SK-N-SH treated with all-trans-retinoic acid at 6 μM for 48 hours (cell line): ENCODE measurements around the gene IRS2.
A peak's percentile ranks its signal among the peaks of the same experiment; 100 is the strongest.

Experiments
- ATAC-seq: fragments of 200-7000 bp; cut with Tn5 transposase; 3 replicates; pipeline ENCODE4 v1.9.1; 2020; ENCODE audit warnings: mild to moderate bottlenecking, moderate library complexity
- ARNTL ChIP-seq: fragments of 450-650 bp; formaldehyde crosslinking; IDR thresholded peaks from 2 replicates; pipeline ENCODE4 v1.5.0; 2020; ENCODE audit warnings: low read depth, mild to moderate bottlenecking, moderate library complexity, borderline replicate concordance
- BACH2 ChIP-seq: fragments of 250-450 bp; sonication (Bioruptor Pico); IDR thresholded peaks from 2 replicates; pipeline ENCODE4 v1.9.0; 2021; ENCODE audit warnings: mild to moderate bottlenecking, borderline replicate concordance
- CREB5 ChIP-seq: fragments of 250-450 bp; sonication (Bioruptor Pico); IDR thresholded peaks from 2 replicates; pipeline ENCODE4 v1.5.1; 2020; ENCODE audit warnings: low read depth, mild to moderate bottlenecking, moderate library complexity
- CSDC2 ChIP-seq: fragments of 250-450 bp; sonication (Bioruptor Pico); IDR thresholded peaks from 2 replicates; pipeline ENCODE4 v1.5.0; 2020; ENCODE audit warnings: mild to moderate bottlenecking, moderate library complexity
- CSRNP3 ChIP-seq: fragments of 250-450 bp; sonication (Bioruptor Pico); IDR thresholded peaks from 2 replicates; pipeline ENCODE4 v1.5.1; 2021; ENCODE audit warnings: mild to moderate bottlenecking, moderate library complexity
- ESRRG ChIP-seq: fragments of 250-450 bp; sonication (Bioruptor Pico); IDR thresholded peaks from 2 replicates; pipeline ENCODE4 v1.6.1; 2021; ENCODE audit warnings: mild to moderate bottlenecking
- ISL1 ChIP-seq: fragments of 250-450 bp; sonication (Bioruptor Pico); IDR thresholded peaks from 2 replicates; pipeline ENCODE4 v2.1.2; 2022; ENCODE audit warnings: mild to moderate bottlenecking, moderate library complexity
- PATZ1 ChIP-seq: fragments of 250-450 bp; sonication (Bioruptor Pico); IDR thresholded peaks from 2 replicates; pipeline ENCODE4 v1.8.0; 2020; ENCODE audit warnings: mild to moderate bottlenecking, moderate library complexity, borderline replicate concordance
- POU6F1 ChIP-seq: fragments of 250-450 bp; sonication (Bioruptor Pico); IDR thresholded peaks from 2 replicates; pipeline ENCODE4 v1.8.0; 2021; ENCODE audit warnings: low read depth, mild to moderate bottlenecking, moderate library complexity, borderline replicate concordance
- PPARA ChIP-seq: fragments of 250-450 bp; sonication (Bioruptor Pico); IDR thresholded peaks from 2 replicates; pipeline ENCODE4 v1.5.0; 2020; ENCODE audit warnings: mild to moderate bottlenecking, borderline replicate concordance
- RARB ChIP-seq: fragments of 250-450 bp; sonication (Bioruptor Pico); IDR thresholded peaks from 2 replicates; pipeline ENCODE4 v1.8.0; 2021; ENCODE audit warnings: mild to moderate bottlenecking, moderate library complexity
- SNAI2 ChIP-seq: fragments of 250-450 bp; sonication (Bioruptor Pico); IDR thresholded peaks from 2 replicates; pipeline ENCODE4 v1.5.0; 2020; ENCODE audit warnings: mild to moderate bottlenecking, moderate library complexity
- TOX ChIP-seq: fragments of 250-450 bp; sonication (Bioruptor Pico); IDR thresholded peaks from 2 replicates; pipeline ENCODE4 v1.8.0; 2021; ENCODE audit warnings: mild to moderate bottlenecking, moderate library complexity, borderline replicate concordance
- TSHZ2 ChIP-seq: fragments of 250-450 bp; sonication (Bioruptor Pico); IDR thresholded peaks from 2 replicates; pipeline ENCODE4 v1.5.0; 2020; ENCODE audit warnings: mild to moderate bottlenecking, moderate library complexity
- ZC3H10 ChIP-seq: fragments of 250-450 bp; sonication (Bioruptor Pico); IDR thresholded peaks from 2 replicates; pipeline ENCODE4 v1.5.1; 2021; ENCODE audit warnings: mild to moderate bottlenecking, moderate library complexity
- ZFP30 ChIP-seq: fragments of 450-650 bp; formaldehyde crosslinking; IDR thresholded peaks from 2 replicates; pipeline ENCODE4 v1.5.0; 2022; ENCODE audit warnings: mild to moderate bottlenecking, moderate library complexity
- ZNF565 ChIP-seq: fragments of 450-650 bp; formaldehyde crosslinking; conservative IDR thresholded peaks from 2 replicates; pipeline ENCODE4 v1.5.0; 2020; ENCODE audit warnings: low read depth, mild to moderate bottlenecking, moderate library complexity

The IRS2 gene

GRCh38 chr13:109788372-109789111, 2.2 kb upstream of the IRS2 start:
- no peak for ATAC-seq
- TF ChIP-seq ESRRG (CRISPR knock-in tag) (no peak), CREB5 (CRISPR knock-in tag) (no peak)

GRCh38 chr13:109787135-109787954, 962 bp upstream of the IRS2 start:
- ATAC-seq = peak; percentile 33

GRCh38 chr13:109785892-109786450, 412 bp downstream of the IRS2 start:
- ATAC-seq = no peak
- no peak for TF ChIP-seq BACH2
- no peak for TF ChIP-seq ISL1 (CRISPR knock-in tag)
- no peak for TF ChIP-seq ZNF565
- TF ChIP-seq ZFP30 = no peak
- TF ChIP-seq RARB (CRISPR knock-in tag) = no peak
- TF ChIP-seq SNAI2 (CRISPR knock-in tag) = no peak
- no peak for TF ChIP-seq ZC3H10 (CRISPR knock-in tag)
- TF ChIP-seq PATZ1 = no peak
- no peak for TF ChIP-seq POU6F1 (CRISPR knock-in tag)
- no peak for TF ChIP-seq PPARA (CRISPR knock-in tag)
- no peak for TF ChIP-seq TSHZ2 (CRISPR knock-in tag)
- no peak for TF ChIP-seq ARNTL
- TF ChIP-seq CSRNP3 (CRISPR knock-in tag) = no peak
- TF ChIP-seq TOX (CRISPR knock-in tag) = no peak
- no peak for TF ChIP-seq CSDC2

More at GRCh38 chr13:109787135-109787954, 962 bp upstream of the IRS2 start:
- TF ChIP-seq PATZ1 (peak; percentile 68; the same call in 1 of the 2 replicates), CREB5 (CRISPR knock-in tag) (no peak)
